HEK293 (cell line): Measurements from ENCODE around the gene TREX2.

Source experiments
- CTCF ChIA-PET: fragments of 350-600 bp; formaldehyde crosslinking; extraction: SDS; loops from one replicate; lab custom pipeline; 2021; ENCODE audit warnings: antibody characterized with exemption; lab: Yijun Ruan, JAX
- POLR2A ChIA-PET: fragments of 300-600 bp; formaldehyde crosslinking; extraction: SDS; loops from one replicate; lab custom pipeline; 2020; ENCODE audit warnings: antibody characterized with exemption, inconsistent platforms; lab: Yijun Ruan, JAX
- H3K27ac ChIP-seq: fragments of 200-500 bp; sonication (Bioruptor generic); 2 replicates; pipeline ENCODE4 v1.5.1; 2014; ENCODE audit warnings: low read depth, low read length, control low read depth, inconsistent platforms; ENCODE audit errors: extremely low read depth
- H3K36me3 ChIP-seq, 2 experiments: fragments of 200-500 bp in 1 of 2; sonication (Bioruptor generic) in 1 of 2; 1 replicate in 1 of 2; 2 replicates in 1 of 2; pipeline ENCODE4 v1.5.1; 2014 to 2017; ENCODE audit warnings: inconsistent platforms in 2 of 2, low read length in 2 of 2; ENCODE audit not compliant: control insufficient read depth in 2 of 2, insufficient read depth in 1 of 2
- H3K4me1 ChIP-seq: fragments of 200-500 bp; sonication (Bioruptor generic); 2 replicates; pipeline ENCODE4 v1.5.1; 2014; ENCODE audit warnings: mild to moderate bottlenecking, low read length, inconsistent platforms; ENCODE audit not compliant: control insufficient read depth, insufficient read depth
- H3K4me3 ChIP-seq: 2 replicates; pipeline ENCODE4 v1.5.1; 2011; ENCODE audit warnings: low read depth, mild to moderate bottlenecking, control low read depth, low read length, moderate library complexity
- H3K9me3 ChIP-seq: fragments of 200-500 bp; sonication (Bioruptor generic); 2 replicates; pipeline ENCODE4 v1.5.1; 2014; ENCODE audit warnings: low read depth, low read length, inconsistent platforms; ENCODE audit not compliant: control insufficient read depth, insufficient read depth
- BCL11B ChIP-seq: fragments of 450-650 bp; formaldehyde crosslinking; IDR thresholded peaks from 2 replicates; pipeline ENCODE4 v1.5.1; 2016; ENCODE audit warnings: low read depth, missing biosample characterization, missing genetic modification characterization
- ELK4 ChIP-seq: IDR thresholded peaks from 2 replicates; pipeline ENCODE4 v1.6.1; 2011; ENCODE audit warnings: mild to moderate bottlenecking, low read depth, low read length, borderline replicate concordance
- MZF1 ChIP-seq: fragments of 450-650 bp; formaldehyde crosslinking; IDR thresholded peaks from 2 replicates; pipeline ENCODE4 v1.5.1; 2017; ENCODE audit warnings: missing biosample characterization, missing genetic modification characterization, borderline replicate concordance
- ZFHX2 ChIP-seq: fragments of 450-650 bp; formaldehyde crosslinking; conservative IDR thresholded peaks from 2 replicates; pipeline ENCODE4 v1.5.1; 2016; ENCODE audit warnings: missing biosample characterization, missing genetic modification characterization
- ZFP3 ChIP-seq: fragments of 450-650 bp; formaldehyde crosslinking; IDR thresholded peaks from 2 replicates; pipeline ENCODE4 v1.5.1; 2016; ENCODE audit warnings: low read depth, missing biosample characterization, missing genetic modification characterization
- ZNF302 ChIP-seq: fragments of 450-650 bp; formaldehyde crosslinking; IDR thresholded peaks from 2 replicates; pipeline ENCODE4 v1.5.1; 2016; ENCODE audit warnings: missing biosample characterization, missing genetic modification characterization, low read depth
- ZNF362 ChIP-seq: fragments of 450-650 bp; formaldehyde crosslinking; IDR thresholded peaks from 2 replicates; pipeline ENCODE4 v1.5.1; 2016; ENCODE audit warnings: missing biosample characterization, missing genetic modification characterization
- ZNF394 ChIP-seq: fragments of 450-650 bp; formaldehyde crosslinking; IDR thresholded peaks from 2 replicates; pipeline ENCODE4 v1.5.1; 2016; ENCODE audit warnings: missing biosample characterization, missing genetic modification characterization, mild to moderate bottlenecking, moderate library complexity, borderline replicate concordance
- ZNF514 ChIP-seq: fragments of 450-650 bp; formaldehyde crosslinking; IDR thresholded peaks from 2 replicates; pipeline ENCODE4 v1.5.1; 2016; ENCODE audit warnings: missing biosample characterization, missing genetic modification characterization
- ZNF518A ChIP-seq: fragments of 450-650 bp; formaldehyde crosslinking; conservative IDR thresholded peaks from 2 replicates; pipeline ENCODE4 v1.5.1; 2016; ENCODE audit warnings: low read depth, missing biosample characterization, missing genetic modification characterization
- ZNF560 ChIP-seq: fragments of 450-650 bp; formaldehyde crosslinking; IDR thresholded peaks from 2 replicates; pipeline ENCODE4 v1.5.1; 2017; ENCODE audit warnings: missing biosample characterization, missing genetic modification characterization, borderline replicate concordance
- ZNF629 ChIP-seq: fragments of 450-650 bp; formaldehyde crosslinking; IDR thresholded peaks from 2 replicates; pipeline ENCODE4 v1.5.1; 2017; ENCODE audit warnings: missing biosample characterization, missing genetic modification characterization
- ZNF658 ChIP-seq: fragments of 450-650 bp; formaldehyde crosslinking; IDR thresholded peaks from 2 replicates; pipeline ENCODE4; 2016; ENCODE audit warnings: missing biosample characterization, missing genetic modification characterization
- ZNF704 ChIP-seq: fragments of 450-650 bp; formaldehyde crosslinking; IDR thresholded peaks from 2 replicates; pipeline ENCODE4 v1.5.1; 2016; ENCODE audit warnings: missing biosample characterization, missing genetic modification characterization
- ZNF747 ChIP-seq: fragments of 450-650 bp; formaldehyde crosslinking; IDR thresholded peaks from 2 replicates; pipeline ENCODE4 v1.5.1; 2016; ENCODE audit warnings: missing biosample characterization, missing genetic modification characterization
- ZSCAN23 ChIP-seq: fragments of 450-650 bp; formaldehyde crosslinking; IDR thresholded peaks from 2 replicates; pipeline ENCODE4 v1.5.1; 2016; ENCODE audit warnings: missing biosample characterization, missing genetic modification characterization
- TF ChIP-seq, protein P1 (sequence below): fragments of 450-650 bp; formaldehyde crosslinking; IDR thresholded peaks from 2 replicates; pipeline ENCODE4 v1.5.0; 2017; ENCODE audit warnings: missing biosample characterization, missing genetic modification characterization, borderline replicate concordance

Gene TREX2

DNA sequence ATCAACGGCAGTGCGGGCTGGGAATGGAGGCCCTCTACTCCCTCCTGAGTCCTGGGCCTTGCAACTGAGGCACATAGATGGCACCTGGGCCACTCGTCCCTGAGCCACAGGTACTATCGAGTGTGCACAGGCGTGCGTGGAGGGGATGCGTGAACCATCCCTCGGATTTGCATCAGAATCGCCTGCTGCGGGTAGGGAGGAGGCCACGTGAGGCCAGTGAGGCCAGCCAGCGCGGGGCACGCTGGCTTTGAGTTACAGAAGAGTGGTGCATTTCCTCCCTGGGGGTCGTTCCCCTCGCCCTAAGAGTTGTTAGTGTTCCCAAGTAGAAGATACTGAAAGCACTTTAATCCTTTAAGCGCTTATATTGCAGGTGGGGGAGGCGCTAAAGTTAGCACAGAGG is 24.0 kb downstream of the TREX2 start:
- TF ChIP-seq ZNF362 (tag by site-specific recombination) (no peak), ZNF514 (no peak), ZNF518A (tag by site-specific recombination) (no peak), ZNF704 (tag by site-specific recombination) (no peak), ZNF394 (no peak), ZNF658 (tag by site-specific recombination) (no peak), BCL11B (tag by site-specific recombination) (no peak), ZNF302 (tag by site-specific recombination) (no peak)
- TF ChIP-seq, protein P1, sequence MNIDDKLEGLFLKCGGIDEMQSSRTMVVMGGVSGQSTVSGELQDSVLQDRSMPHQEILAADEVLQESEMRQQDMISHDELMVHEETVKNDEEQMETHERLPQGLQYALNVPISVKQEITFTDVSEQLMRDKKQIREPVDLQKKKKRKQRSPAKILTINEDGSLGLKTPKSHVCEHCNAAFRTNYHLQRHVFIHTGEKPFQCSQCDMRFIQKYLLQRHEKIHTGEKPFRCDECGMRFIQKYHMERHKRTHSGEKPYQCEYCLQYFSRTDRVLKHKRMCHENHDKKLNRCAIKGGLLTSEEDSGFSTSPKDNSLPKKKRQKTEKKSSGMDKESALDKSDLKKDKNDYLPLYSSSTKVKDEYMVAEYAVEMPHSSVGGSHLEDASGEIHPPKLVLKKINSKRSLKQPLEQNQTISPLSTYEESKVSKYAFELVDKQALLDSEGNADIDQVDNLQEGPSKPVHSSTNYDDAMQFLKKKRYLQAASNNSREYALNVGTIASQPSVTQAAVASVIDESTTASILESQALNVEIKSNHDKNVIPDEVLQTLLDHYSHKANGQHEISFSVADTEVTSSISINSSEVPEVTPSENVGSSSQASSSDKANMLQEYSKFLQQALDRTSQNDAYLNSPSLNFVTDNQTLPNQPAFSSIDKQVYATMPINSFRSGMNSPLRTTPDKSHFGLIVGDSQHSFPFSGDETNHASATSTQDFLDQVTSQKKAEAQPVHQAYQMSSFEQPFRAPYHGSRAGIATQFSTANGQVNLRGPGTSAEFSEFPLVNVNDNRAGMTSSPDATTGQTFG (tag by site-specific recombination): no peak
- TF ChIP-seq, all 188 proteins: peak for 0
- Histone ChIP-seq H3K27ac (no peak overlapping the region), H3K4me3 (no peak overlapping the region), H3K36me3 (no peaks in the 10 kb centered on the region), H3K4me1 (no peaks in the 10 kb centered on the region), H3K9me3 (no peaks in the 10 kb centered on the region)
- ChIA-PET POLR2A (no interaction called here), CTCF (no interaction called here)

DNA sequence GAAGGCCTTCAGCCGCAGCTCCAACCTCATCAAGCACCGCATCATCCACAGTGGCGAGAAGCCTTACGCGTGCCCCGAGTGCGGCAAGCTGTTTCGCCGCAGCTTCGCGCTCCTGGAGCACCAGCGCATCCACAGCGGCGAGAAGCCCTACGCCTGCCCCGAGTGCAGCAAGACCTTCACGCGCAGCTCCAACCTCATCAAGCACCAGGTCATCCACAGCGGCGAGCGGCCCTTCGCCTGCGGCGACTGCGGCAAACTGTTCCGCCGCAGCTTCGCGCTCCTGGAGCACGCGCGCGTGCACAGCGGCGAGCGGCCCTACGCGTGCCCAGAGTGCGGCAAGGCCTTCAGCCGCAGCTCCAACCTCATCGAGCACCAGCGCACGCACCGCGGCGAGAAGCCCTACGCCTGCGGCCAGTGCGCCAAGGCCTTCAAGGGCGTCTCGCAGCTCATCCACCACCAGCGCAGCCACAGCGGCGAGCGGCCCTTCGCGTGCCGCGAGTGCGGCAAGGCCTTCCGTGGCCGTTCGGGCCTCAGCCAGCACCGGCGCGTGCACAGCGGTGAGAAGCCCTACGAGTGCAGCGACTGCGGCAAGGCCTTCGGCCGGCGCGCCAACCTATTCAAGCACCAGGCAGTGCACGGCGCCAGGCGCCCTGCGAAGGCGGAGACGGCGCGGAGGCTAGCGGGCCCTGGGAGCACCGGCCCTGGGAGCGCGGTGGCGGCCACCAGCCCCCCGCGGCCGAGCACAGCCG is 24.8 kb downstream of the TREX2 start:
- ChIA-PET POLR2A (no interaction called here), CTCF (interaction anchor here (0.6 kb wide), 1 partner anchor 39 kb away, joined by 4 read pairs; no protein-coding TSS in a partner anchor)
- Histone ChIP-seq H3K9me3 (no peaks in the 10 kb centered on the region), H3K4me1 (no peaks in the 10 kb centered on the region), H3K36me3 (no peaks in the 10 kb centered on the region), H3K27ac (no peak overlapping the region), H3K4me3 (no peak overlapping the region)
- no peak for TF ChIP-seq ELK4
- TF ChIP-seq ZNF747: no peak
- TF ChIP-seq ZFP3: no peak
- TF ChIP-seq ZNF629 (tag by site-specific recombination): no peak
- no peak for TF ChIP-seq MZF1 (tag by site-specific recombination)
- TF ChIP-seq ZFHX2: no peak
- TF ChIP-seq ZSCAN23 (tag by site-specific recombination): no peak
- TF ChIP-seq ZNF560 (tag by site-specific recombination): no peak
